ENCODE data around the gene PDIA4. TPM values are rescaled to one million over a fixed set of nuclear protein-coding genes. Genes with fewer than 3 reads are reported as not detected.

PDIA4 gene
- total RNA-seq, 1 donor from 2014 or later: 266 TPM

DNA sequence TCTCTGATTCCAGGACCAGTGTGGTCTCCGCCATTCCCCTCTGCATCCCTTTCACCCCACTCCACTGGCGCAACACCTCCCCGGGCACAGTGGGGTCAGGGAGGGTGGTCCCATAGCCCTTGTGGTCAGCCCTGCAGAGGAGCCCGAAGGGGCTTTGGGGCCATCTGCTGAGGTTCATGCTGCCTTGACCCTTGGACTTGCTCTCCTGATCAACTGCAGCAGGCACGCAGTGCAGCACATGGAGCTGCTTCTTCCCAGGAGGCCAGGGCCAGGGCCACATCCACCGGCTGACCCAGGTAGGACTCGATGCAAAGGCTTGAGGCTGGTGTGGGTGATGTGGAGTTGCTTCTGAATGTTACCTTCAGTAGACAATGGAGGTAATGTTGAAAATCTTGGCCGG lies 35.1 kb downstream of the PDIA4 start:
- H3K4me1 Mint-ChIP-seq (ENCODE audit: unreplicated experiment): peaks cover 4% of the 10 kb centered on the region
- H3K9me3 Mint-ChIP-seq (ENCODE audit: unreplicated experiment): no peaks in the 10 kb centered on the region
- no peak for DNase-seq (ENCODE audit: low spot score)
- no peak overlapping the region for H3K4me3 Mint-ChIP-seq (ENCODE audit: unreplicated experiment)
- no peaks in the 10 kb centered on the region for H3K36me3 Mint-ChIP-seq (ENCODE audit: low read depth, unreplicated experiment)
- H3K27me3 Mint-ChIP-seq (ENCODE audit: unreplicated experiment): peaks cover 1% of the 10 kb centered on the region
- no peak for TF ChIP-seq CTCF (IDR thresholded peaks at IDR 0.05; ENCODE audit: unreplicated experiment)
- peak overlapping the region; percentile 80 for H3K27ac Mint-ChIP-seq (ENCODE audit: unreplicated experiment)

DNA sequence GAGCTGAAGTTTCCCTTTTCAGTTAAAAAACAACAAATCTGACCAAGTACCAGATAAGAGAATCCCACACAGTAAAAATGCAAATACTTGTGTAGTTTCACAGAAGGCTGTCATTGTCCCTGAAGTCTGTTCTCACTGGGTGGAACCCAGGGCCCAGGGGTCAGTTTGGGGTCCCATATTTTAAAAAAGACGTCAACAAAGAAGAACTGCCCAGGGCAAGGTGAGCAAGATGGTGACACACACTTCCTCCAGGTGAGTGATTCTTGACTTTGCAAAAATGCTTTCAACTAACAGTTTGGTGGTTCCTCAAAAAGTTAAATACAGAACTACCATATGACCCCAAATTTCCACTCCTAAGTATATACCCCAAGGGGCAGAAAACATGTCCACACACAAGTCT lies 36.8 kb downstream of the PDIA4 start:
- Mint-ChIP-seq H3K4me1 (ENCODE audit: unreplicated experiment) (peaks cover 13% of the 10 kb centered on the region), H3K27ac (ENCODE audit: unreplicated experiment) (peak overlapping the region; percentile 24)

GRCh38 chr7:148987751-148988512 lies 40.4 kb downstream of the PDIA4 start:
- no peak for TF ChIP-seq CTCF (IDR thresholded peaks at IDR 0.05; ENCODE audit: unreplicated experiment)
- Mint-ChIP-seq H3K36me3 (ENCODE audit: low read depth, unreplicated experiment) (peaks cover 3% of the 10 kb centered on the region), H3K9me3 (ENCODE audit: unreplicated experiment) (no peaks in the 10 kb centered on the region), H3K4me3 (ENCODE audit: unreplicated experiment) (peak overlapping the region; percentile 89), H3K27ac (ENCODE audit: unreplicated experiment) (peak overlapping the region; percentile 94), H3K27me3 (ENCODE audit: unreplicated experiment) (peaks cover 5% of the 10 kb centered on the region), H3K4me1 (ENCODE audit: unreplicated experiment) (peaks cover 16% of the 10 kb centered on the region)
- DNase-seq (ENCODE audit: low spot score): no peak

More for the DNA sequence above, 36.8 kb downstream of the PDIA4 start:
- no peak for DNase-seq (ENCODE audit: low spot score)
- no peak for TF ChIP-seq CTCF (IDR thresholded peaks at IDR 0.05; ENCODE audit: unreplicated experiment)
- Mint-ChIP-seq H3K4me3 (ENCODE audit: unreplicated experiment) (no peak overlapping the region), H3K36me3 (ENCODE audit: low read depth, unreplicated experiment) (no peaks in the 10 kb centered on the region), H3K9me3 (ENCODE audit: unreplicated experiment) (no peaks in the 10 kb centered on the region), H3K27me3 (ENCODE audit: unreplicated experiment) (peaks cover 1% of the 10 kb centered on the region)

GRCh38 chr7:148987010-148987750 lies 41.1 kb downstream of the PDIA4 start:
- DNase-seq (ENCODE audit: low spot score): peak; percentile 71
- Mint-ChIP-seq H3K9me3 (ENCODE audit: unreplicated experiment) (no peaks in the 10 kb centered on the region), H3K36me3 (ENCODE audit: low read depth, unreplicated experiment) (peaks cover 3% of the 10 kb centered on the region), H3K4me1 (ENCODE audit: unreplicated experiment) (peaks cover 18% of the 10 kb centered on the region), H3K27me3 (ENCODE audit: unreplicated experiment) (peaks cover 7% of the 10 kb centered on the region), H3K27ac (ENCODE audit: unreplicated experiment) (peak overlapping the region; percentile 94), H3K4me3 (ENCODE audit: unreplicated experiment) (peak overlapping the region; percentile 89)
- no peak for TF ChIP-seq CTCF (IDR thresholded peaks at IDR 0.05; ENCODE audit: unreplicated experiment)

DNA sequence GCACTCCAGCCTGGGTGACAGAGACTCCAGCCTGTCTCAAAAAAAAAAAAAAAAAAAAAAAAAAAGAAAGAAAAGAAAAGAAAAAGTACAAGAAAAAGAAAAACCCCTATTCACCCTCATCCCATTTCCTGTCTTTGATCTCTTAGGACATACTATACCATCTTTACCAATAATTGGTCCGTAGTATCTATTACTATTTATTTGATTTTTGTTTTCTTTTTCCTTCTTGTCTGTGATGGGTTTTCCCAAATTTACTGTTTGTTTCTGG lies 41.6 kb downstream of the PDIA4 start:
- Mint-ChIP-seq H3K27ac (ENCODE audit: unreplicated experiment) (peak overlapping the region; percentile 94), H3K27me3 (ENCODE audit: unreplicated experiment) (peaks cover 7% of the 10 kb centered on the region), H3K36me3 (ENCODE audit: low read depth, unreplicated experiment) (peaks cover 3% of the 10 kb centered on the region), H3K4me1 (ENCODE audit: unreplicated experiment) (peaks cover 18% of the 10 kb centered on the region), H3K4me3 (ENCODE audit: unreplicated experiment) (peak overlapping the region; percentile 54), H3K9me3 (ENCODE audit: unreplicated experiment) (no peaks in the 10 kb centered on the region)
- DNase-seq (ENCODE audit: low spot score): no peak
- no peak for TF ChIP-seq CTCF (IDR thresholded peaks at IDR 0.05; ENCODE audit: unreplicated experiment)
